Loucy (cell line): ENCODE data around the gene ZC3H18.
"Not testable (repeated sequence)": the region's sequence is repeated elsewhere in the genome, so short reads cannot be mapped to it uniquely, and the experiment has no call there.

ENCODE experiments used
- EZH2phosphoT487 ChIP-seq: fragments of 200-600 bp; IDR thresholded peaks from 2 replicates; pipeline ENCODE4 v1.6.1; 2018; ENCODE audit warnings: antibody characterized with exemption, mild to moderate bottlenecking, moderate library complexity, borderline replicate concordance
- TF ChIP-seq, protein P1 (sequence below): fragments of 200-600 bp; sonication (generic); conservative IDR thresholded peaks from 2 replicates; pipeline ENCODE4 v1.5.1; 2014; ENCODE audit warnings: mild to moderate bottlenecking, antibody characterized with exemption, low read length

DNA sequence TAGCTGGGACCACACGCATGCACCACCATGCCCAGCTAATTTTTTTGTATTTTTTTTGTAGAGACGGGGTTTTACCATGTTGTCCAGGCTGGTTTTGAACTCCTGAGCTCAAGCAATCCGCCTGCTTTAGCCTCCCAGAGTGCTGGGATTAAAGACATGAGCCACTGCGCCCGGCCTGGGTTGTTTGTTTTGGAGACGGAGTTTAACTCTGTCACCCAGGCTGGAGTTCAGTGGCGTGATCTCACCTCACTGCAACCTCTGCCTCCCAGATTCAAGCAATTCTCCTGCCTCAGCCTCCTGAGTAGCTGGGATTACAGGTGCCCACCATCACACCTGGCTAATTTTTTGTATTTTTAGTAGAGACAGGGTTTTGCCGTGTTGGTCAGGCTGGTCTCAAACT lies 39.2 kb downstream of the ZC3H18 start:
- TF ChIP-seq, protein P1, sequence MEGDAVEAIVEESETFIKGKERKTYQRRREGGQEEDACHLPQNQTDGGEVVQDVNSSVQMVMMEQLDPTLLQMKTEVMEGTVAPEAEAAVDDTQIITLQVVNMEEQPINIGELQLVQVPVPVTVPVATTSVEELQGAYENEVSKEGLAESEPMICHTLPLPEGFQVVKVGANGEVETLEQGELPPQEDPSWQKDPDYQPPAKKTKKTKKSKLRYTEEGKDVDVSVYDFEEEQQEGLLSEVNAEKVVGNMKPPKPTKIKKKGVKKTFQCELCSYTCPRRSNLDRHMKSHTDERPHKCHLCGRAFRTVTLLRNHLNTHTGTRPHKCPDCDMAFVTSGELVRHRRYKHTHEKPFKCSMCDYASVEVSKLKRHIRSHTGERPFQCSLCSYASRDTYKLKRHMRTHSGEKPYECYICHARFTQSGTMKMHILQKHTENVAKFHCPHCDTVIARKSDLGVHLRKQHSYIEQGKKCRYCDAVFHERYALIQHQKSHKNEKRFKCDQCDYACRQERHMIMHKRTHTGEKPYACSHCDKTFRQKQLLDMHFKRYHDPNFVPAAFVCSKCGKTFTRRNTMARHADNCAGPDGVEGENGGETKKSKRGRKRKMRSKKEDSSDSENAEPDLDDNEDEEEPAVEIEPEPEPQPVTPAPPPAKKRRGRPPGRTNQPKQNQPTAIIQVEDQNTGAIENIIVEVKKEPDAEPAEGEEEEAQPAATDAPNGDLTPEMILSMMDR, result not testable (repeated sequence)
- TF ChIP-seq EZH2phosphoT487, result not testable (repeated sequence)
